ENCODE results near the gene PATL2.

Gene PATL2

DNA sequence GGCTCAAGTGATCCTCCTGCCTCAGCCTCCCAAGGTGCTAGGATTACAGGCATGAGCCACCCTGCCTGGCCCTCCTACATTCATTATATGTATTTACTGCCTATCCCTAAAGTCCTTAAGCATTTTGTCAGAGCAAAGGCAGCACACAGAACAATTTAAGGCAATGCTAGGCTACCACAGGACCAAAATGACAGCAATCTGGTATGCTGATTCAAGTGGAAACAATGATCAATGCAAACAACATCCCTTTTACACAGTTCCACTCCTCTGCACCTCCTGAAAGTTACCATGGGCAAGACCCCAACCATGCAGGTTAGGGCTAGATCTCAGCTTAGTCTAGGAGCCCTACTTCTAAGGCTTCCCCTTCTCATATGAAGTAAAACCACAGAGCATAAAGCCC is 87.9 kb downstream of the PATL2 start:
- in situ Hi-C loops (cut with MboI; ENCODE audit: low sequenced_read_pairs, unreplicated experiment): no loop called here

GRCh38 chr15:44620081-44620480 is 91.0 kb downstream of the PATL2 start:
- no peak for TF ChIP-seq CTCF (IDR thresholded peaks at IDR 0.05; ENCODE audit: borderline replicate concordance, control extremely low read depth, extremely low read depth, insufficient read depth, missing control alignments)
- in situ Hi-C loops (cut with MboI; ENCODE audit: low sequenced_read_pairs, unreplicated experiment): no loop called here
- no peak for DNase-seq (ENCODE audit: low spot score)

More for the DNA sequence above, 87.9 kb downstream of the PATL2 start:
- DNase-seq (ENCODE audit: low spot score): no peak
- no peak for TF ChIP-seq CTCF (IDR thresholded peaks at IDR 0.05; ENCODE audit: borderline replicate concordance, control extremely low read depth, extremely low read depth, insufficient read depth, missing control alignments)

DNA sequence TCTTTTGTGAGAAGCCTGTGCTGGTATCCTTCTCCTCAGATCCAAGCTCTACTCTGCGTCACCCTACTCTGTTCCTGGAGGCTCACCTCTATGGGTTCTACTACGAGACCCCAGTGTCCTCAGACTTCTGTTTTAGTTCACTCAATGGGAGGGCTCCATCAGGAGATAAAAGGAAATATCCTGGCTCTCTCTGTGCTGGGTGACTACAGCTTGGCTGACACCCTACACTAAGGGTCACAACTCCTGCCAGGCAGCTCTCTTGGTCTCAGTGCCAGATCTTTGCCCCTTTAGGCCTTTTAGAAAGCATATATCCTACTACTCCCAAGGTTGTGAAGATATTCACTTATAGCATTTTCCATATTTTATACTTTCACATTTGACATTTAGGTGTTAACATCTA is 94.1 kb downstream of the PATL2 start:
- in situ Hi-C loops (cut with MboI; ENCODE audit: low sequenced_read_pairs, unreplicated experiment): no loop called here

More for the DNA sequence above, 94.1 kb downstream of the PATL2 start:
- DNase-seq (ENCODE audit: low spot score): no peak
- no peak for TF ChIP-seq CTCF (IDR thresholded peaks at IDR 0.05; ENCODE audit: borderline replicate concordance, control extremely low read depth, extremely low read depth, insufficient read depth, missing control alignments)
